HepG2 (cell line): Measurements from ENCODE around the gene MPC2. TPM values are rescaled to one million over a fixed set of nuclear protein-coding genes. Genes with fewer than 3 reads are reported as not detected.

Experiments
- ATF7-NPFF ChIP-seq: sonication (generic); formaldehyde crosslinking; IDR thresholded peaks from 2 replicates; pipeline ENCODE4 v1.8.1; 2023; ENCODE audit warnings: mild to moderate bottlenecking, low read depth, missing genetic modification reagents, moderate library complexity
- HIVEP1 ChIP-seq: sonication (generic); formaldehyde crosslinking; IDR thresholded peaks from 2 replicates; pipeline ENCODE4 v1.4.0; 2020; ENCODE audit warnings: mild to moderate bottlenecking, missing genetic modification reagents
- HOXD1 ChIP-seq: sonication (generic); formaldehyde crosslinking; IDR thresholded peaks from 2 replicates; pipeline ENCODE4 v1.5.0; 2020; ENCODE audit warnings: missing genetic modification reagents
- MTF1 ChIP-seq: sonication (generic); formaldehyde crosslinking; IDR thresholded peaks from 2 replicates; pipeline ENCODE4 v1.5.0; 2020; ENCODE audit warnings: missing genetic modification reagents
- MXD4 ChIP-seq: IDR thresholded peaks from 2 replicates; pipeline ENCODE4 v1.6.1; 2016; ENCODE audit warnings: mild to moderate bottlenecking, missing biosample characterization, missing genetic modification reagents
- NCOA2 ChIP-seq: sonication (generic); formaldehyde crosslinking; IDR thresholded peaks from 2 replicates; pipeline ENCODE4 v1.8.0; 2022; ENCODE audit warnings: inconsistent platforms
- RARA ChIP-seq: IDR thresholded peaks from 2 replicates; pipeline ENCODE4 v1.6.1; 2016; ENCODE audit warnings: missing genetic modification reagents, missing compliant biosample characterization
- SALL2 ChIP-seq: sonication (generic); formaldehyde crosslinking; IDR thresholded peaks from 2 replicates; pipeline ENCODE4 v1.8.1; 2023; ENCODE audit warnings: mild to moderate bottlenecking, missing genetic modification reagents, inconsistent platforms
- U2AF2 ChIP-seq: fragments of 200-400 bp; formaldehyde crosslinking; IDR thresholded peaks from 2 replicates; pipeline ENCODE4 v1.6.1; 2017; ENCODE audit warnings: low read depth, mild to moderate bottlenecking, low read length
- ZBTB38 ChIP-seq: sonication (generic); formaldehyde crosslinking; IDR thresholded peaks from 2 replicates; pipeline ENCODE4 v1.5.1; 2020; ENCODE audit warnings: mild to moderate bottlenecking, missing genetic modification reagents
- ZFP62 ChIP-seq: sonication (generic); formaldehyde crosslinking; IDR thresholded peaks from 2 replicates; pipeline ENCODE4 v1.4.0; 2020; ENCODE audit warnings: missing genetic modification reagents
- ZNF101 ChIP-seq: sonication (generic); formaldehyde crosslinking; IDR thresholded peaks from 2 replicates; pipeline ENCODE4 v1.4.0; 2020; ENCODE audit warnings: mild to moderate bottlenecking, low read depth, missing genetic modification reagents, borderline replicate concordance
- ZNF446 ChIP-seq: sonication (generic); formaldehyde crosslinking; IDR thresholded peaks from 2 replicates; pipeline ENCODE4 v1.5.0; 2020; ENCODE audit warnings: mild to moderate bottlenecking, missing genetic modification reagents
- ZNF510 ChIP-seq: sonication (generic); formaldehyde crosslinking; IDR thresholded peaks from 2 replicates; pipeline ENCODE4 v1.4.0; 2020; ENCODE audit warnings: low read depth, mild to moderate bottlenecking, missing genetic modification reagents
- ZNF574 ChIP-seq: sonication (generic); formaldehyde crosslinking; IDR thresholded peaks from 2 replicates; pipeline ENCODE4 v1.4.0; 2020; ENCODE audit warnings: missing genetic modification reagents
- ZNF598 ChIP-seq: sonication (generic); formaldehyde crosslinking; IDR thresholded peaks from 2 replicates; pipeline ENCODE4 v1.5.1; 2020; ENCODE audit warnings: mild to moderate bottlenecking, missing genetic modification reagents, borderline replicate concordance
- ZNF790 ChIP-seq: sonication (generic); formaldehyde crosslinking; IDR thresholded peaks from 2 replicates; pipeline ENCODE4 v1.8.0; 2022; ENCODE audit warnings: missing genetic modification reagents, mild to moderate bottlenecking, borderline replicate concordance
- ZNF878 ChIP-seq: sonication (generic); formaldehyde crosslinking; IDR thresholded peaks from 2 replicates; pipeline ENCODE4 v1.8.1; 2023; ENCODE audit warnings: mild to moderate bottlenecking, missing genetic modification reagents, moderate library complexity
- polyA plus RNA-seq, 8 experiments: library from polyadenylated mRNA; depleted of rRNA in 3 of 8; stranded (reverse) in 7 of 8; unstranded in 1 of 8; fragments of >200 nt; fragmentation: Illumina TruSeq in 4 of 8; extraction: Trizol in 4 of 8; gene quantifications; 2 replicates each; pipeline versions ENCODE4 v1.2.1 to v1.2.3, GENCODE V29; 2011 to 2016; ENCODE audit warnings: low read depth in 4 of 8, missing spikeins in 1 of 8, mixed read lengths in 1 of 8; ENCODE audit not compliant: insufficient read depth in 1 of 8
- total RNA-seq, 5 experiments: library from RNA; depleted of rRNA; stranded (reverse); fragments of >200 nt; fragmentation: Illumina TruSeq; extraction: Trizol; gene quantifications; 2 replicates each; pipeline ENCODE4 v1.2.3, GENCODE V29; 2016; ENCODE audit warnings: low read depth in 1 of 5
- TF ChIP-seq, protein P1 (sequence below): sonication (generic); formaldehyde crosslinking; IDR thresholded peaks from 2 replicates; pipeline ENCODE4 v1.4.0; 2020; ENCODE audit warnings: low read depth, mild to moderate bottlenecking, missing genetic modification reagents
- TF ChIP-seq, protein P2 (sequence below): sonication (generic); formaldehyde crosslinking; IDR thresholded peaks from 2 replicates; pipeline ENCODE4 v1.8.0; 2022; ENCODE audit warnings: mild to moderate bottlenecking, missing genetic modification reagents, moderate library complexity
- TF ChIP-seq, protein P3 (sequence below): sonication (generic); formaldehyde crosslinking; IDR thresholded peaks from 2 replicates; pipeline ENCODE4 v1.5.0; 2020; ENCODE audit warnings: mild to moderate bottlenecking, missing genetic modification reagents
- TF ChIP-seq, protein P4 (sequence below): sonication (generic); formaldehyde crosslinking; IDR thresholded peaks from 2 replicates; pipeline ENCODE4 v1.9.0; 2021; ENCODE audit warnings: missing genetic modification reagents, mild to moderate bottlenecking, borderline replicate concordance

The MPC2 gene
- total and polyA plus RNA-seq, 2 of the 13 experiments (the other 11 are each of a cell fraction or from before 2014, with no cell fraction given): 38.8 to 136 TPM

GRCh38 chr1:167936068-167936929, 573 bp downstream of the MPC2 start, which contains the start of gene DCAF6 (continued):
- TF ChIP-seq ZNF574 (CRISPR knock-in tag) (peak; percentile 58), ZBTB38 (CRISPR knock-in tag) (0 out of 2 replicates have a peak, but pooled peaks have one; percentile 19), ZNF446 (CRISPR knock-in tag) (peak; percentile 69; the same call in 1 of the 2 replicates), U2AF2 (no peak; the same call in 1 of the 2 replicates), ZNF790 (peak; percentile 87), ZNF878 (CRISPR knock-in tag) (0 out of 2 replicates have a peak, but pooled peaks have one; percentile 63), ZFP62 (CRISPR knock-in tag) (no peak), SALL2 (no peak), RARA (no peak; the same call in none of the 2 replicates), MXD4 (CRISPR knock-in tag) (no peak), HIVEP1 (peak; percentile 77; the same call in 1 of the 2 replicates), ZNF598 (CRISPR knock-in tag) (no peak), ZNF101 (CRISPR knock-in tag) (no peak), ATF7-NPFF (peak; percentile 77; the same call in 1 of the 2 replicates), NCOA2 (no peak; the same call in none of the 2 replicates), HOXD1 (CRISPR knock-in tag) (no peak), MTF1 (no peak), ZNF510 (CRISPR knock-in tag) (peak; percentile 92; the same call in 1 of the 2 replicates)
- TF ChIP-seq, protein P1, sequence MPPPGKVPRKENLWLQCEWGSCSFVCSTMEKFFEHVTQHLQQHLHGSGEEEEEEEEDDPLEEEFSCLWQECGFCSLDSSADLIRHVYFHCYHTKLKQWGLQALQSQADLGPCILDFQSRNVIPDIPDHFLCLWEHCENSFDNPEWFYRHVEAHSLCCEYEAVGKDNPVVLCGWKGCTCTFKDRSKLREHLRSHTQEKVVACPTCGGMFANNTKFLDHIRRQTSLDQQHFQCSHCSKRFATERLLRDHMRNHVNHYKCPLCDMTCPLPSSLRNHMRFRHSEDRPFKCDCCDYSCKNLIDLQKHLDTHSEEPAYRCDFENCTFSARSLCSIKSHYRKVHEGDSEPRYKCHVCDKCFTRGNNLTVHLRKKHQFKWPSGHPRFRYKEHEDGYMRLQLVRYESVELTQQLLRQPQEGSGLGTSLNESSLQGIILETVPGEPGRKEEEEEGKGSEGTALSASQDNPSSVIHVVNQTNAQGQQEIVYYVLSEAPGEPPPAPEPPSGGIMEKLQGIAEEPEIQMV: no peak; the same call in 1 of the 2 replicates
- TF ChIP-seq, protein P2, sequence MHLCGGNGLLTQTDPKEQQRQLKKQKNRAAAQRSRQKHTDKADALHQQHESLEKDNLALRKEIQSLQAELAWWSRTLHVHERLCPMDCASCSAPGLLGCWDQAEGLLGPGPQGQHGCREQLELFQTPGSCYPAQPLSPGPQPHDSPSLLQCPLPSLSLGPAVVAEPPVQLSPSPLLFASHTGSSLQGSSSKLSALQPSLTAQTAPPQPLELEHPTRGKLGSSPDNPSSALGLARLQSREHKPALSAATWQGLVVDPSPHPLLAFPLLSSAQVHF (CRISPR knock-in tag): no peak
- TF ChIP-seq, protein P3, sequence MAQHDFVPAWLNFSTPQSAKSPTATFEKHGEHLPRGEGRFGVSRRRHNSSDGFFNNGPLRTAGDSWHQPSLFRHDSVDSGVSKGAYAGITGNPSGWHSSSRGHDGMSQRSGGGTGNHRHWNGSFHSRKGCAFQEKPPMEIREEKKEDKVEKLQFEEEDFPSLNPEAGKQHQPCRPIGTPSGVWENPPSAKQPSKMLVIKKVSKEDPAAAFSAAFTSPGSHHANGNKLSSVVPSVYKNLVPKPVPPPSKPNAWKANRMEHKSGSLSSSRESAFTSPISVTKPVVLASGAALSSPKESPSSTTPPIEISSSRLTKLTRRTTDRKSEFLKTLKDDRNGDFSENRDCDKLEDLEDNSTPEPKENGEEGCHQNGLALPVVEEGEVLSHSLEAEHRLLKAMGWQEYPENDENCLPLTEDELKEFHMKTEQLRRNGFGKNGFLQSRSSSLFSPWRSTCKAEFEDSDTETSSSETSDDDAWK: no peak
- TF ChIP-seq, protein P4, sequence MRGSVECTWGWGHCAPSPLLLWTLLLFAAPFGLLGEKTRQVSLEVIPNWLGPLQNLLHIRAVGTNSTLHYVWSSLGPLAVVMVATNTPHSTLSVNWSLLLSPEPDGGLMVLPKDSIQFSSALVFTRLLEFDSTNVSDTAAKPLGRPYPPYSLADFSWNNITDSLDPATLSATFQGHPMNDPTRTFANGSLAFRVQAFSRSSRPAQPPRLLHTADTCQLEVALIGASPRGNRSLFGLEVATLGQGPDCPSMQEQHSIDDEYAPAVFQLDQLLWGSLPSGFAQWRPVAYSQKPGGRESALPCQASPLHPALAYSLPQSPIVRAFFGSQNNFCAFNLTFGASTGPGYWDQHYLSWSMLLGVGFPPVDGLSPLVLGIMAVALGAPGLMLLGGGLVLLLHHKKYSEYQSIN (CRISPR knock-in tag): no peak
